NB4 (cell line): Measurements from ENCODE around the gene COL26A1.

ENCODE experiments used
- DNase-seq: peaks from one replicate; pipeline ENCODE4 v3.0.0; 2010; ENCODE audit warnings: low read depth
- H3K4me3 ChIP-seq: one replicate; pipeline ENCODE4 v1.5.1; 2011; ENCODE audit warnings: mild to moderate bottlenecking, low read depth, low read length, moderate library complexity
- MYC ChIP-seq: IDR thresholded peaks from 2 replicates; pipeline ENCODE4 v1.6.1; 2011; ENCODE audit warnings: low read depth, low read length
- POLR2A ChIP-seq: IDR thresholded peaks from 2 replicates; pipeline ENCODE4 v1.6.1; 2011; ENCODE audit warnings: mild to moderate bottlenecking; ENCODE audit not compliant: insufficient read length; ENCODE audit errors: extremely low read depth
- TF ChIP-seq, protein P1 (sequence below): IDR thresholded peaks from one replicate; pipeline ENCODE4 v1.5.1; 2012; ENCODE audit warnings: low read depth, low read length
- TF ChIP-seq, protein P2 (sequence below): IDR thresholded peaks from 2 replicates; pipeline ENCODE4 v1.6.1; 2011; ENCODE audit warnings: low read depth, low read length

COL26A1 gene

GRCh38 chr7:101588131-101588935, 225.7 kb downstream of the COL26A1 start:
- no peak for DNase-seq
- TF ChIP-seq MYC, result no peak
- TF ChIP-seq, protein P1, sequence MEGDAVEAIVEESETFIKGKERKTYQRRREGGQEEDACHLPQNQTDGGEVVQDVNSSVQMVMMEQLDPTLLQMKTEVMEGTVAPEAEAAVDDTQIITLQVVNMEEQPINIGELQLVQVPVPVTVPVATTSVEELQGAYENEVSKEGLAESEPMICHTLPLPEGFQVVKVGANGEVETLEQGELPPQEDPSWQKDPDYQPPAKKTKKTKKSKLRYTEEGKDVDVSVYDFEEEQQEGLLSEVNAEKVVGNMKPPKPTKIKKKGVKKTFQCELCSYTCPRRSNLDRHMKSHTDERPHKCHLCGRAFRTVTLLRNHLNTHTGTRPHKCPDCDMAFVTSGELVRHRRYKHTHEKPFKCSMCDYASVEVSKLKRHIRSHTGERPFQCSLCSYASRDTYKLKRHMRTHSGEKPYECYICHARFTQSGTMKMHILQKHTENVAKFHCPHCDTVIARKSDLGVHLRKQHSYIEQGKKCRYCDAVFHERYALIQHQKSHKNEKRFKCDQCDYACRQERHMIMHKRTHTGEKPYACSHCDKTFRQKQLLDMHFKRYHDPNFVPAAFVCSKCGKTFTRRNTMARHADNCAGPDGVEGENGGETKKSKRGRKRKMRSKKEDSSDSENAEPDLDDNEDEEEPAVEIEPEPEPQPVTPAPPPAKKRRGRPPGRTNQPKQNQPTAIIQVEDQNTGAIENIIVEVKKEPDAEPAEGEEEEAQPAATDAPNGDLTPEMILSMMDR, result no peak
- no peak overlapping the region for H3K4me3 ChIP-seq

DNA sequence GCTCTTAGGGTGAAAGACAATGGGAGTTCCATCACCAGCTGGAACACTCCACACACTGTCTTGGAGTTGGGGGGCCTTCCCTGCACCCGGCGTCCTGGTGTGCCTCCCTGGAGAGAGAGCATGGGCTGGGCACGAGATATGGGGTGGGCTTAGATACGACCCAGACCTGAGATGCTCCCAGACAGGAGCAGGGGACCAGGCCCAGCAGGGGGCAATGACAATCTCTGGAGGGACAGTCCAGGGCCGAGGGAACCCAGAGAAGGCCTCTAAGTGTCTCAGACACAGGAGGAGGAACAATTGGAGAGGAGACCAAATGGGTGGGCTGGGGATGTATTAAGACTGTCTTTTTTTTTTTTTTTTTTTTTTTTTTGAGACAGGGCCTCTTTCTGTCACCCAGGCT, 226.4 kb downstream of the COL26A1 start:
- H3K4me3 ChIP-seq, result no peak overlapping the region
- DNase-seq, result no peak
- no peak for TF ChIP-seq MYC
- TF ChIP-seq, protein P2, sequence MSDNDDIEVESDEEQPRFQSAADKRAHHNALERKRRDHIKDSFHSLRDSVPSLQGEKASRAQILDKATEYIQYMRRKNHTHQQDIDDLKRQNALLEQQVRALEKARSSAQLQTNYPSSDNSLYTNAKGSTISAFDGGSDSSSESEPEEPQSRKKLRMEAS, result no peak
- TF ChIP-seq, protein P1, result no peak
- no peak for TF ChIP-seq POLR2A

DNA sequence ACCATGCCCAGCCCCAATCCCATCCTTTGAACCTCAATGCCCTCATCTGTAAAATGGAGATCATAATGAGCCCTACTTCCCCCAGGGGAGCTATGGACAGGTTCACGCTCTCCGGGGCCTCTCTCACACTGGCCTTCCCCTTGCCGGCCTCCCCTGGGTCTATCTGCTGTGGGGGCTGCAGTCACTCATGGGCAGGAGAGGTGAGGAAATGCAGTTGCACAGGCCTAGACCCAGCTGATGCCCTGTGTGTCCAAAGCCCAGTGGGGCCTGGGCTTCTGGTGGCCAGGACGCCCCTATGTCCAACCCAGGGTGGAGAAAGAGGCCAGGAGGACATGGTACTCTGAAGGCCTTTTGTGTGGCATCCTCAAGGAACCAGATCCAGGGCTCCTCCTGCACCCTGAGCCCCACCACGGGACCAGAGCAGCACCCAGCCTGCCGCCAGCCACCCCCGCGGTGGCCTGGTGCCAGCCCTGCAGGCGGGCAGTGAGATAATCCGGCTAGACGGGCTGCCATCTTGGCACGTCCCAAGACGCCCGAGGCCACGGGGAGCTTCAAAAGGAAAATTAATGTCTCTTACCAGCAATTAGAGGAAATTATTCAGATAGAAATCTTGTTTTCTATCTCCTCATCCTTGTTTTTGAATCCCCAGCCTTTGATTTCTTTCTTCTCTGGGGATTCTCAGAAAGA, 227.4 kb downstream of the COL26A1 start:
- TF ChIP-seq MYC, result no peak
- TF ChIP-seq POLR2A, result no peak
- TF ChIP-seq, protein P2, result no peak
- TF ChIP-seq, protein P1, result no peak
- no peak overlapping the region for H3K4me3 ChIP-seq
- DNase-seq, result no peak

- H3K4me3 ChIP-seq, result no peak overlapping the region
- no peak for DNase-seq
- TF ChIP-seq, protein P1, result no peak
- TF ChIP-seq, protein P2, result no peak
- no peak for TF ChIP-seq MYC
- TF ChIP-seq POLR2A, result no peak
Measured at GRCh38 chr7:101590663-101591435, 228.2 kb downstream of the COL26A1 start.

- H3K4me3 ChIP-seq, result no peak overlapping the region
- no peak for DNase-seq
- TF ChIP-seq MYC (no peak), POLR2A (no peak)
- TF ChIP-seq, protein P1, result no peak
- TF ChIP-seq, protein P2, result no peak
Measured at GRCh38 chr7:101591504-101591903, 228.8 kb downstream of the COL26A1 start.
